ENCODE measurements around the gene TIMM10B. TPM values are rescaled to one million over a fixed set of nuclear protein-coding genes. Genes with fewer than 3 reads are reported as not detected.

TIMM10B gene
- total RNA-seq, 1 donor from 2014 or later = 37.2 TPM

- Histone ChIP-seq H3K4me3 (no peak overlapping the region), H3K9ac (no peak overlapping the region), H3K9me3 (ENCODE audit: low read depth) (no peaks in the 10 kb centered on the region), H3K79me2 (ENCODE audit: low read depth) (peaks cover 11% of the 10 kb centered on the region), H3K4me2 (peak overlapping the region; percentile 66), H3K27me3 (no peaks in the 10 kb centered on the region), H3K36me3 (no peaks in the 10 kb centered on the region), H2AFZ (replicated peaks) (peak overlapping the region; percentile 83), H3K4me1 (peaks cover 13% of the 10 kb centered on the region), H3F3A (ENCODE audit: low read depth) (peaks cover 24% of the 10 kb centered on the region), H3K27ac (no peak overlapping the region), H4K20me1 (ENCODE audit: low read depth) (no peaks in the 10 kb centered on the region)
- no peak overlapping the region for H3K27ac Mint-ChIP-seq
- no peaks in the 10 kb centered on the region for H3K36me3 Mint-ChIP-seq
- peaks cover 4% of the 10 kb centered on the region for H3K27me3 Mint-ChIP-seq (ENCODE audit: insufficient read depth, low read depth)
- H3K4me3 Mint-ChIP-seq = no peak overlapping the region
- peaks cover 16% of the 10 kb centered on the region for H3K4me1 Mint-ChIP-seq
- TF ChIP-seq EZH2phosphoT487 (IDR thresholded peaks at IDR 0.05) (no peak), CTCF (IDR thresholded peaks at IDR 0.05) (no peak), EZH2 (IDR thresholded peaks at IDR 0.05) (no peak)
- no peak for DNase-seq (ENCODE audit: low spot score)
- no peaks in the 10 kb centered on the region for H3K9me3 Mint-ChIP-seq
These were observed 11.7 kb upstream of the TIMM10B start for GRCh38 chr11:6469599-6469998.

DNA sequence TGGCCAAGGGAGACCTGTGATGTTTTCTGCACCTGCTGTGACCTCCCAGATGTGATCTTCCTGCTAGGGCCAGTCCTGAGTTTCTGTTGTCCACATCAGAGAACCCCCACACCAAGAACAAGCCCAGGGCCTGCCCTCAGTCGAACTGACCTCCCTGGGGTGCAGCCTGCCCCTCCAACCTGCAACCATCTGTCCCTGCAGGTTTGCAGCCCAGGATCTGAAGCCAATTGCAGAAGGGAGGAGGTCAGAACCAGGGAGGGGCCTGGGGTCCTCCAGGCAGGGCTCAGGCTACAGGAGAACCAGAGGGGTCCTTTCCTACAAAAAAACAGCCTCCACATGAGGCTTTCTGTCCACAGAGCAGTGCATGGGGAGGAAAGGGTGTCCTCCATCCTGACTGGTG, 8.4 kb upstream of the TIMM10B start:
- Histone ChIP-seq H3F3A (ENCODE audit: low read depth) (peaks cover 41% of the 10 kb centered on the region), H3K4me3 (peak overlapping the region; percentile 99), H4K20me1 (ENCODE audit: low read depth) (no peaks in the 10 kb centered on the region), H3K4me2 (peak overlapping the region; percentile 100), H3K27me3 (no peaks in the 10 kb centered on the region), H3K9ac (peak overlapping the region; percentile 14), H3K4me1 (peaks cover 13% of the 10 kb centered on the region), H3K36me3 (no peaks in the 10 kb centered on the region), H3K27ac (no peak overlapping the region), H2AFZ (replicated peaks) (no peak overlapping the region), H3K79me2 (ENCODE audit: low read depth) (peaks cover 11% of the 10 kb centered on the region), H3K9me3 (ENCODE audit: low read depth) (no peaks in the 10 kb centered on the region)
- H3K9me3 Mint-ChIP-seq = no peaks in the 10 kb centered on the region
- no peak overlapping the region for H3K27ac Mint-ChIP-seq
- DNase-seq (ENCODE audit: low spot score) = no peak
- peaks cover 6% of the 10 kb centered on the region for H3K27me3 Mint-ChIP-seq (ENCODE audit: insufficient read depth, low read depth)
- peak overlapping the region; percentile 93 for H3K4me3 Mint-ChIP-seq
- peaks cover 23% of the 10 kb centered on the region for H3K4me1 Mint-ChIP-seq
- no peak for TF ChIP-seq EZH2phosphoT487 (IDR thresholded peaks at IDR 0.05)
- TF ChIP-seq EZH2 (IDR thresholded peaks at IDR 0.05) = no peak
- TF ChIP-seq CTCF (IDR thresholded peaks at IDR 0.05) = no peak
- H3K36me3 Mint-ChIP-seq = peaks cover 8% of the 10 kb centered on the region

- peak; percentile 97 for DNase-seq (ENCODE audit: low spot score)
- peak within 1 kb of the TSS; percentile 93 for H3K4me3 Mint-ChIP-seq
- peak within 1 kb of the TSS; percentile 100 for H2AFZ ChIP-seq (replicated peaks)
These were observed 7.6 kb upstream of the TIMM10B start, which contains the start of gene TRIM3 for GRCh38 chr11:6473451-6474412. Gene TRIM3 (minus strand): TSS chr11:6473941. CDS start chr11:6465695, 8,246 bp downstream.

More at GRCh38 chr11:6473451-6474412, 7.6 kb upstream of the TIMM10B start, which contains the start of gene TRIM3:
- peaks cover 11% of the 10 kb centered on the region for H3K79me2 ChIP-seq (ENCODE audit: low read depth)
- H3K9me3 ChIP-seq (ENCODE audit: low read depth) = no peaks in the 10 kb centered on the region
- peaks cover 6% of the 10 kb centered on the region for H3K27me3 Mint-ChIP-seq (ENCODE audit: insufficient read depth, low read depth)
- H3K4me1 Mint-ChIP-seq = peaks cover 23% of the 10 kb centered on the region
- H3K36me3 ChIP-seq = no peaks in the 10 kb centered on the region
- H3K27me3 ChIP-seq = no peaks in the 10 kb centered on the region
- peaks cover 10% of the 10 kb centered on the region for H3K36me3 Mint-ChIP-seq
- TF ChIP-seq CTCF (IDR thresholded peaks at IDR 0.05) = peak; percentile 49
- TF ChIP-seq EZH2 (IDR thresholded peaks at IDR 0.05) = no peak
- no peak for TF ChIP-seq EZH2phosphoT487 (IDR thresholded peaks at IDR 0.05)
- peaks cover 40% of the 10 kb centered on the region for H3F3A ChIP-seq (ENCODE audit: low read depth)
- H3K9ac ChIP-seq = peak within 1 kb of the TSS; percentile 52
- H3K27ac ChIP-seq = peak within 1 kb of the TSS; percentile 88
- H3K4me3 ChIP-seq = peak within 1 kb of the TSS; percentile 99
- H3K27ac Mint-ChIP-seq = peak within 1 kb of the TSS; percentile 87
- H3K4me2 ChIP-seq = peak within 1 kb of the TSS; percentile 100
- no peaks in the 10 kb centered on the region for H4K20me1 ChIP-seq (ENCODE audit: low read depth)
- peaks cover 13% of the 10 kb centered on the region for H3K4me1 ChIP-seq
- H3K9me3 Mint-ChIP-seq = no peaks in the 10 kb centered on the region
